ENCODE data around the gene SULT1E1.

- TF ChIP-seq, protein P1, sequence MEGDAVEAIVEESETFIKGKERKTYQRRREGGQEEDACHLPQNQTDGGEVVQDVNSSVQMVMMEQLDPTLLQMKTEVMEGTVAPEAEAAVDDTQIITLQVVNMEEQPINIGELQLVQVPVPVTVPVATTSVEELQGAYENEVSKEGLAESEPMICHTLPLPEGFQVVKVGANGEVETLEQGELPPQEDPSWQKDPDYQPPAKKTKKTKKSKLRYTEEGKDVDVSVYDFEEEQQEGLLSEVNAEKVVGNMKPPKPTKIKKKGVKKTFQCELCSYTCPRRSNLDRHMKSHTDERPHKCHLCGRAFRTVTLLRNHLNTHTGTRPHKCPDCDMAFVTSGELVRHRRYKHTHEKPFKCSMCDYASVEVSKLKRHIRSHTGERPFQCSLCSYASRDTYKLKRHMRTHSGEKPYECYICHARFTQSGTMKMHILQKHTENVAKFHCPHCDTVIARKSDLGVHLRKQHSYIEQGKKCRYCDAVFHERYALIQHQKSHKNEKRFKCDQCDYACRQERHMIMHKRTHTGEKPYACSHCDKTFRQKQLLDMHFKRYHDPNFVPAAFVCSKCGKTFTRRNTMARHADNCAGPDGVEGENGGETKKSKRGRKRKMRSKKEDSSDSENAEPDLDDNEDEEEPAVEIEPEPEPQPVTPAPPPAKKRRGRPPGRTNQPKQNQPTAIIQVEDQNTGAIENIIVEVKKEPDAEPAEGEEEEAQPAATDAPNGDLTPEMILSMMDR (IDR thresholded peaks at IDR 0.05): no peak
- TF ChIP-seq PHF8 (IDR thresholded peaks at IDR 0.05; ENCODE audit: borderline replicate concordance, low read depth) (no peak), JUNB (IDR thresholded peaks at IDR 0.05) (no peak), CBX8 (IDR thresholded peaks at IDR 0.05) (no peak), RAD21 (conservative IDR thresholded peaks at IDR 0.05 in 1 of 2, IDR thresholded peaks at IDR 0.05 in 1 of 2) (no peak), POLR2A (IDR thresholded peaks at IDR 0.05; ENCODE audit: low read length) (no peak), CEBPB (IDR thresholded peaks at IDR 0.05) (no peak)
Observed at GRCh38 chr4:69877453-69877852, 17.5 kb upstream of the SULT1E1 start.
